Large intestine (tissue), 3 donors: Measurements from ENCODE around the gene PRXL2B. TPM values are rescaled to one million over a fixed set of nuclear protein-coding genes. Genes with fewer than 3 reads are reported as not detected.
A peak's percentile ranks its signal among the peaks of the same experiment; 100 is the strongest.

Experiments
- DNase-seq, 2 donors: peaks; one replicate each; pipeline versions ENCODE4 v3.0.0 to v3.0.0-alpha.2; 2013
- H3K27ac ChIP-seq: one replicate; pipeline ENCODE4 v1.5.1; 2013; ENCODE audit warnings: low read length
- H3K27me3 ChIP-seq: 2 replicates; pipeline ENCODE4 v1.6.1; 2013; ENCODE audit warnings: low read length; ENCODE audit not compliant: control insufficient read depth, insufficient read depth
- H3K36me3 ChIP-seq: 2 replicates; pipeline ENCODE4 v1.6.1; 2013; ENCODE audit warnings: low read length; ENCODE audit not compliant: control insufficient read depth, insufficient read depth
- H3K4me1 ChIP-seq: one replicate; pipeline ENCODE4 v1.6.1; 2013; ENCODE audit warnings: low read length; ENCODE audit not compliant: control insufficient read depth, insufficient read depth
- H3K4me3 ChIP-seq: one replicate; pipeline ENCODE4 v1.5.1; 2013; ENCODE audit warnings: low read length
- H3K9me3 ChIP-seq: one replicate; pipeline ENCODE4 v1.6.1; 2013; ENCODE audit warnings: mild to moderate bottlenecking, low read depth, low read length, moderate library complexity; ENCODE audit not compliant: control insufficient read depth
- WGBS: methylation state at CpG from one replicate; pipeline ENCODE4 v1.1.5; 2013; ENCODE audit warnings: low lambda C conversion rate; ENCODE audit not compliant: insufficient coverage; 5-methylcytosine and 5-hydroxymethylcytosine counted together
- polyA plus RNA-seq: library from polyadenylated mRNA; unstranded; fragments of 120-200 nt; gene quantifications from one replicate; pipeline ENCODE4 v1.2.1, GENCODE V29; 2013

PRXL2B gene
- polyA plus RNA-seq, 1 donor = 120 TPM

GRCh38 chr1:2607641-2608091 is 21.1 kb downstream of the PRXL2B start:
- no peaks in the 10 kb centered on the region for H3K36me3 ChIP-seq
- no peaks in the 10 kb centered on the region for H3K27me3 ChIP-seq
- no peak overlapping the region for H3K4me3 ChIP-seq
- peaks cover 16% of the 10 kb centered on the region for H3K4me1 ChIP-seq
- no peaks in the 10 kb centered on the region for H3K9me3 ChIP-seq
- no peak overlapping the region for H3K27ac ChIP-seq
- WGBS = no CpG with 5 or more reads among the region's 13 CpGs
- no peak for DNase-seq

GRCh38 chr1:2609319-2610035 is 22.9 kb downstream of the PRXL2B start:
- H3K27ac ChIP-seq = no peak overlapping the region
- no peaks in the 10 kb centered on the region for H3K36me3 ChIP-seq
- no peak for DNase-seq
- no peaks in the 10 kb centered on the region for H3K9me3 ChIP-seq
- no peaks in the 10 kb centered on the region for H3K27me3 ChIP-seq
- no CpG with 5 or more reads among the region's 34 CpGs for WGBS
- H3K4me1 ChIP-seq = peaks cover 16% of the 10 kb centered on the region
- H3K4me3 ChIP-seq = no peak overlapping the region

DNA sequence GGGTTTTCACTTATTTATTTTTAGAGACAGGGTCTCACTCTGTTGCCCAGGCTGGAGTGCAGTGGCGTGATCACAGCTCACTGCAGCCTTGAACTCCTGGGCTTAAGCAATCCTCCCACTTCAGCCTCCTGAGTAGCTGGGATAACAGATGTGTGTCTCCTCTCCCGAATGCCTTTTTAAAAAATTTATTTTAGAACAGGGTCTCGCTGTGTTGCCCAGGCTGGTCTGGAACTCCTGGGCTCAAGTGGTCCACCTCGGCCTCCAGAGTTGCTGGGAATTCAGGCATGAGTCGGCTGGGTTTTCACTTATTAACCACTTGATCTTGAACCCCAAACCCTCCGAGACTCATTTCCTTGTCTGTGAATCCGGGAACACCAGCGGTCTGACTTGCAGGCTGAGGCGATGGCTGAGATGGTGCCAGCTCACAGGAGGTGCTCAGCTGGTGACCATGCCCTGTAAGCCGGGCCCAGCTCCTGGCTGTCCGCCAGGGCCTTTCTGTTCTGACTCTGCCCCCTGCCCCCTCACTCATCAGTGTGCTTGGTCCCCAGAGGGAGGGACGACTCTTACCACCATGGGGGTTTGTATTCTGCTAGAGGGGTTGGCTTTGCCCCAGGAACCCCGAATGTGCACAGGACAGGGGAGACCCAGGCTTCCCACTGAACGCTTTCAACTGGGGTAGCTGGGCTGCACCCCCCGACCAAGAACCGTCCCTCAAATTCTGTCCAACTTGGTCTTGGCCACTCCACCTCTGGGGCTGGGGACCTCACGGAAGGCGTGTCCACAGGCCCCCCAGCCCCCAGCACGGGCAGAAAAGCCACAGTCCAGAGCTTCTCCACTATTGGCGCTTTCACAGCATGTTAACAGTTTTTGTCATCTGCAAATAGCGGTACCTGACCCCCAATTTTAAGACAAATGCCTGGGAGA is 23.7 kb downstream of the PRXL2B start:
- Histone ChIP-seq H3K36me3 (no peaks in the 10 kb centered on the region), H3K4me3 (no peak overlapping the region), H3K9me3 (no peaks in the 10 kb centered on the region), H3K27ac (no peak overlapping the region), H3K4me1 (peaks cover 16% of the 10 kb centered on the region), H3K27me3 (no peaks in the 10 kb centered on the region)
- DNase-seq = no peak
- no CpG with 5 or more reads among the region's 21 CpGs for WGBS

DNA sequence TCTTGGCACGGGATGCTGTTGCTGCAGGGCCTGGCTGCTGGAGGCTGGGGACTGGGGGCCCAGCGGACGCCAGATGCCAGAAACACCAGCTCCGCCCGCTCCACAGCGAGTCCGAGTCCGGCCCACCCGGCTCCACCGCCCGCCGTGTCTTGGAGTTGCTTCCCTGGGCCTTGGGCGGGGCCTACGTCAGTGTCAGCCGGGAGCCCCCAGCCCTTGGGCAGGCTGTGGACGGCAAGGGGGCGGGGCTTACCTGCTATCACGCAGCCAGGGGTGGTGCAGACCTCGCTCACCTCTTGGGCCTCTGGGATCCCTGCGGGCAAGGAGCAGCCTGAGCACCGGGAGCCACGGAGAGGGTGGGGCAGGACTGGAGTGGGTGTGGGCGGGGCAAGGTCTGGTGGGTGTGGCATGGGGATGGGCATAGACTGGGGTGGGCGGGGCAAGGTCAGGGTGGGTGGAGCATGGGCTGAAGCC is 24.5 kb downstream of the PRXL2B start:
- Histone ChIP-seq H3K4me1 (peaks cover 16% of the 10 kb centered on the region), H3K36me3 (no peaks in the 10 kb centered on the region), H3K27ac (no peak overlapping the region), H3K27me3 (no peaks in the 10 kb centered on the region), H3K4me3 (no peak overlapping the region), H3K9me3 (no peaks in the 10 kb centered on the region)
- no CpG with 5 or more reads among the region's 24 CpGs for WGBS
- DNase-seq = peak; percentile 84 to 91

GRCh38 chr1:2611621-2612437 is 25.3 kb downstream of the PRXL2B start:
- Histone ChIP-seq H3K4me1 (peaks cover 16% of the 10 kb centered on the region), H3K4me3 (no peak overlapping the region), H3K27ac (no peak overlapping the region), H3K36me3 (no peaks in the 10 kb centered on the region), H3K9me3 (no peaks in the 10 kb centered on the region), H3K27me3 (no peaks in the 10 kb centered on the region)
- WGBS = no CpG with 5 or more reads among the region's 19 CpGs
- no peak for DNase-seq

DNA sequence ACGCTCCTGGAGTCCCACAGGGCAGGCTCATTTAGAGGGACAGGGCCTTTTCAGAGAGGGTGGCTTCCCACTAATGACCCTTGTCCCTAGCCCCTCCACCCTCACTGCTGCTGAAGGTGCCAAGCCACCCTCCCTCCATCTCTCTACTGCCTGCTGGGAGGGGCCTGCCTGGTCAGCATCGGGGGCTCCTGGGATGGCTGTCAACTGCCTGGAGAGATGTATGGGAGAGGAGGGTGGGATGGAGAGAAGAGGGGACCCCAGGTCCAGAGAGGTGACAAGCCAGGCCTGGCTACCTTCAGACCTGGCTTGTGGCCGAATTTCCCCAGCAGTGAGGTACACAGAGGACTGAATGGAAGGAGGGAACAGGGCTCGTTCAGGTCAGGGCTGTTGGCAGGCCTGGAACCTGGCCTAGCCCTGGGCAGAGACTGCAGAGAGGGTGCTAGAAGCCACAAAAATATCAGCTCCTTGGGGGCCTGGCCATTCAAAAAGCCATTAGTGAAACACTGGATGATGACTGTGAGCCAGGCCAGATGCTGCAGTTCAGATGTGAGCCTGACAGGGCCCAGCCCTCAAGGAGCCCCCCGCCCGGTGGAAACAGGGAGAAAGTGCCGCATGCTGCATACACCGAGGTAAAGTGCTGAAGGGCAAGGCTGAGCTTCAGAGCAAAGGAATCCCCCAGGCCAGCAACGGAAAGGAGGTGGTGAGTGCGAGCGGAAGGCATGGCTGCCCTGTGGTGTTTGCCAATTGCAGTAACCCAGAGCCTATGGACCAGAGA is 26.2 kb downstream of the PRXL2B start:
- no peak for DNase-seq
- no CpG with 5 or more reads among the region's 11 CpGs for WGBS
- no peak overlapping the region for H3K4me3 ChIP-seq

DNA sequence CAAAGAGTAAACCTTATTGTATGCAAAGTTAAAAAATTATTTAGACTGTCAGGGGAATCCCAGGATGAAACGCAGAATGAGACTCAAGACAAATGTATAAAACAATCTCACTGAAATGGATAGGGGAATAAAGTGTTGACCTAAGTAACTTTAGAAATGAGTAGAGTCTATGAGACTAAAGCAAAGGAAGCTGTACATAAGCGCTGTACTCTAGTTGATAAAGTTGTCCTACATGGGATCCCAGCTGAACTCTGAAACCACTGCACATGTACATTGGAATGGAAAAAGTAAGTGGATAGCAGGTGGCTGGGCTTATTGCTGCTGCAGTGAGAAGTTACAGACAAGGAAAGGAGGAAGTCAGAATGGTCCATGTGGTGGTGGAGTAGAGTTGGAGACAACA is 27.6 kb downstream of the PRXL2B start:
- 100% methylated on average over 1 of the region's 2 CpGs for WGBS
- Histone ChIP-seq H3K27me3 (no peaks in the 10 kb centered on the region), H3K36me3 (no peaks in the 10 kb centered on the region), H3K9me3 (no peaks in the 10 kb centered on the region), H3K4me3 (no peak overlapping the region), H3K27ac (no peak overlapping the region), H3K4me1 (peaks cover 16% of the 10 kb centered on the region)
- DNase-seq = no peak

More for the DNA sequence above, 26.2 kb downstream of the PRXL2B start:
- H3K27ac ChIP-seq = no peak overlapping the region
- no peaks in the 10 kb centered on the region for H3K27me3 ChIP-seq
- no peaks in the 10 kb centered on the region for H3K36me3 ChIP-seq
- no peaks in the 10 kb centered on the region for H3K9me3 ChIP-seq
- peaks cover 16% of the 10 kb centered on the region for H3K4me1 ChIP-seq

GRCh38 chr1:2617971-2618470 is 31.4 kb downstream of the PRXL2B start:
- no CpG with 5 or more reads among the region's 1 CpG for WGBS
- DNase-seq = no peak
- Histone ChIP-seq H3K27ac (no peak overlapping the region), H3K4me1 (no peaks in the 10 kb centered on the region), H3K4me3 (no peak overlapping the region), H3K36me3 (no peaks in the 10 kb centered on the region), H3K27me3 (no peaks in the 10 kb centered on the region), H3K9me3 (no peaks in the 10 kb centered on the region)

GRCh38 chr1:2623571-2624337 is 37.2 kb downstream of the PRXL2B start:
- no peaks in the 10 kb centered on the region for H3K36me3 ChIP-seq
- no peaks in the 10 kb centered on the region for H3K9me3 ChIP-seq
- WGBS = no CpG with 5 or more reads among the region's 12 CpGs
- no peak overlapping the region for H3K4me3 ChIP-seq
- no peak overlapping the region for H3K27ac ChIP-seq
- peaks cover 24% of the 10 kb centered on the region for H3K27me3 ChIP-seq
- DNase-seq = no peak
- H3K4me1 ChIP-seq = peaks cover 8% of the 10 kb centered on the region
